HCT116 (cell line): Measurements from ENCODE around the gene RECK.

ENCODE experiments used
- CBX3 ChIP-seq: IDR thresholded peaks from 2 replicates; pipeline ENCODE4 v1.6.1; 2012; ENCODE audit warnings: low read depth
- CTCF ChIP-seq, 3 experiments: fragments of 200-600 bp in 1 of 3; sonication (generic) in 1 of 3; IDR thresholded peaks in 2 of 3; conservative IDR thresholded peaks in 1 of 3; 2 replicates each; pipeline ENCODE4 v1.5.1; 2012 to 2017; ENCODE audit warnings: low read depth in 2 of 3, low read length in 2 of 3, antibody characterized with exemption in 1 of 3, borderline replicate concordance in 1 of 3, control low read depth in 1 of 3, mild to moderate bottlenecking in 1 of 3, mixed read lengths in 1 of 3, mixed run types in 1 of 3, moderate library complexity in 1 of 3; ENCODE audit not compliant: insufficient read depth in 1 of 3
- EZH2phosphoT487 ChIP-seq: fragments of 200-600 bp; IDR thresholded peaks from 2 replicates; pipeline ENCODE4 v1.6.1; 2018; ENCODE audit warnings: antibody characterized with exemption, borderline replicate concordance
- JUND ChIP-seq: IDR thresholded peaks from 2 replicates; pipeline ENCODE4 v1.6.1; 2012
- MAX ChIP-seq: IDR thresholded peaks from 2 replicates; pipeline ENCODE4 v1.6.1; 2012
- RAD21 ChIP-seq: IDR thresholded peaks from 2 replicates; pipeline ENCODE4 v1.6.1; 2012; ENCODE audit warnings: low read depth, mild to moderate bottlenecking
- SIN3A ChIP-seq: IDR thresholded peaks from 2 replicates; pipeline ENCODE4 v1.6.1; 2012; ENCODE audit warnings: low read depth
- SRF ChIP-seq: IDR thresholded peaks from 2 replicates; pipeline ENCODE4 v1.6.1; 2012; ENCODE audit warnings: low read depth
- YY1 ChIP-seq: IDR thresholded peaks from 2 replicates; pipeline ENCODE4 v1.6.1; 2011; ENCODE audit warnings: low read length, low read depth, moderate library complexity, mild to moderate bottlenecking; ENCODE audit not compliant: insufficient replicate concordance; ENCODE audit errors: extremely low read depth
- ZNF274 ChIP-seq: fragments of 200-500 bp; sonication (Bioruptor generic); IDR thresholded peaks from 2 replicates; pipeline ENCODE4 v1.6.1; 2014; ENCODE audit warnings: mild to moderate bottlenecking, low read depth, low read length, inconsistent platforms

- TF ChIP-seq YY1 = no peak
- no peak for TF ChIP-seq JUND
- no peak for TF ChIP-seq RAD21
- no peak for TF ChIP-seq SRF
- no peak for TF ChIP-seq CTCF (IDR thresholded peaks at IDR 0.05 in 2 of 3, conservative IDR thresholded peaks at IDR 0.05 in 1 of 3; ENCODE audit: borderline replicate concordance in 1 of 3, insufficient read depth in 1 of 3, low read depth in 2 of 3, low read length in 2 of 3)
- no peak for TF ChIP-seq MAX
- no peak for TF ChIP-seq CBX3
- TF ChIP-seq ZNF274 = no peak
- no peak for TF ChIP-seq EZH2phosphoT487
- TF ChIP-seq SIN3A = no peak
Measured at GRCh38 chr9:36118706-36119105, 82.0 kb downstream of the RECK start.
